ENCODE results near the gene SF3B1. TPM values are rescaled to one million over a fixed set of nuclear protein-coding genes. Genes with fewer than 3 reads are reported as not detected.
A peak's percentile ranks its signal among the peaks of the same experiment; 100 is the strongest.

Gene SF3B1
- total and polyA plus RNA-seq, 10 of the 15 experiments (the other 5 are each of a cell fraction or from before 2014, with no cell fraction given), result 163 to 565 (median 239) TPM

DNA sequence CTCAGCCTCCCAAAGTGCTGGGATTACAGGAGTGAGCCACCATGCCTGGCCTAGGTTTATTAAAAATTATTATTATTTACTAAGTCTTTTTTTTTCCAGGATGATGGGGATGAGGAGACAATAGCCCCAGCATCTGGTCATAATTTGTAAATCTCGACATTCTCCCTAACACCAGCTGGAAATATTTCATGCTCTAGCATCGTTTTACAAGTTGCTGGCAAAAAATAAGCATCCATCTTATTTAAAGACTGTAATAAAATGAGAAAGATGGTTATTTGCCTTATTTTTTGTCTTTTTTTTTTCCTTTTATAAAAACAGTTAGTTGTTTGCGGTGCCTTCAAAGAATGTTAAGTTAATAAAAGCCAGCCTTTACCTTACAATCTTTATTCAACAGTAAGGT, 56.7 kb downstream of the SF3B1 start (continued):
- no peak for TF ChIP-seq ETV6 (conservative IDR thresholded peaks at IDR 0.05 in 1 of 2, IDR thresholded peaks at IDR 0.05 in 1 of 2; ENCODE audit: borderline replicate concordance in 1 of 2, low read depth in 1 of 2)
- no peak for TF ChIP-seq HDAC2 (IDR thresholded peaks at IDR 0.05)
- no peak for TF ChIP-seq TCF7 (IDR thresholded peaks at IDR 0.05; ENCODE audit: borderline replicate concordance)
- TF ChIP-seq ZSCAN29 (IDR thresholded peaks at IDR 0.05), result no peak

DNA sequence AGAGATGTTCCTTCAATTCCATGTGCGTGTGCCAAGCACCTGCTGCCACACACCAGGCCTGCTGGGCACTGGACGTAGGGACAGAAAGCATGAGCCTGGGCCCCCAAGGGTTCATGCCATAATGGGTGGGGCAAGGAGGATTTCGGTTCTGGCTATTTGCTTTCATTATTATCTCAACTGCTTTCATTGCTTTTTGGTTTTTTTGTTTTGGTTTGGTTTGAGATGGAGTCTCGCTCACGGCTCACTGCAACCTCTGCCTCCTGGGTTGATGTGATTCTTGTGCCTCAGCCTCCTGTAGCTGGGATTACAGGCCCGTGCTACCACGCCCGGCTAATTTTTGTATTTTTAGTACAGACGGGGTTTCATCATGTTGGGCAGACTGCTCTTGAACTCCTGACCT, 57.2 kb downstream of the SF3B1 start:
- ChIA-PET CTCF (interaction anchor here (0.7 to 4.3 kb wide), 14 partner anchors 9 to 627 kb away, joined by 3 to 31 read pairs (median 4); no protein-coding TSS in a partner anchor), SMC1A (ENCODE audit: uncharacterized antibody, unreplicated experiment) (interaction anchor here (0.7 to 1.6 kb wide), 9 partner anchors 52 to 431 kb away, joined by 3 to 18 read pairs (median 3); no protein-coding TSS in a partner anchor), RAD21 (ENCODE audit: unreplicated experiment) (interaction anchor here (0.6 to 2.1 kb wide), 6 partner anchors 66 to 366 kb away, joined by 3 to 20 read pairs (median 5); no protein-coding TSS in a partner anchor), POLR2A (interaction anchor here (0.6 to 0.7 kb wide), 2 partner anchors 8 to 263 kb away, joined by 3 read pairs; no protein-coding TSS in a partner anchor)
- intact Hi-C loops (cut with micrococcal nuclease; ENCODE audit: unreplicated experiment) (loop anchor here (1.0 to 2.0 kb wide), 5 partner anchors 67 to 399 kb away; partner anchors contain the start of gene ANKRD44), in situ Hi-C loops (cut with MboI) (loop anchor here (25.0 kb wide), 1 partner anchor 590 kb away; the partner anchor contains the start of gene GTF3C3)
- Histone ChIP-seq H3K4me1 (ENCODE audit: control insufficient read depth, insufficient read depth, low read length) (peaks cover 12% of the 10 kb centered on the region), H3K27me3 (replicated peaks in 1 of 2; ENCODE audit: control insufficient read depth in 2 of 2, insufficient read depth in 2 of 2, low read length in 1 of 2) (no peaks in the 10 kb centered on the region), H4K20me1 (ENCODE audit: control insufficient read depth, insufficient read depth) (no peaks in the 10 kb centered on the region), H3K4me3 (0 out of 2 replicates have a peak overlapping the region, but pooled peaks have one; percentile 0), H2AFZ (ENCODE audit: control insufficient read depth, low read depth, low read length) (peak overlapping the region; percentile 51), H3K79me2 (ENCODE audit: control insufficient read depth, insufficient read depth, low read length) (no peaks in the 10 kb centered on the region), H3K27ac (ENCODE audit: control insufficient read depth, insufficient read depth) (no peak overlapping the region), H3K4me2 (ENCODE audit: control insufficient read depth, insufficient read depth) (peak overlapping the region; percentile 79), H3K9me3 (replicated peaks; ENCODE audit: control insufficient read depth, insufficient read depth, low read length) (no peaks in the 10 kb centered on the region), H3K9ac (ENCODE audit: control insufficient read depth, insufficient read depth, low read length) (no peak overlapping the region), H3K36me3 (ENCODE audit: control insufficient read depth in 2 of 2, insufficient read depth in 2 of 2, low read length in 1 of 2) (no peaks in the 10 kb centered on the region)
- ATAC-seq (peak; percentile 77), DNase-seq (ENCODE audit: low read depth, low spot score) (no peak), FAIRE-seq (no peak)
- 10% methylated on average over 9 of the region's 9 CpGs for WGBS (ENCODE audit: insufficient coverage, insufficient replicate concordance, low lambda C conversion rate, missing lambda C conversion rate)
- BruUV-seq (replicated peaks), result no TSS peak
- TF ChIP-seq RUNX3 (IDR thresholded peaks at IDR 0.05; ENCODE audit: low read length) (peak; percentile 29; the same call in 1 of the 2 replicates), SMARCA5 (IDR thresholded peaks at IDR 0.05) (no peak), CREB1 (IDR thresholded peaks at IDR 0.05; ENCODE audit: low read depth) (no peak), NFIC (IDR thresholded peaks at IDR 0.05; ENCODE audit: low read depth, low read length) (0 out of 2 replicates have a peak, but pooled peaks have one; percentile 26), DPF2 (IDR thresholded peaks at IDR 0.05) (no peak), NFYB (IDR thresholded peaks at IDR 0.05; ENCODE audit: insufficient read depth, low read depth, low read length) (no peak), RAD51 (IDR thresholded peaks at IDR 0.05) (no peak), IRF4 (IDR thresholded peaks at IDR 0.05; ENCODE audit: low read depth, low read length) (no peak), IKZF2 (IDR thresholded peaks at IDR 0.05) (0 out of 4 replicates have a peak, but pooled peaks of 1 of the 2 experiments have one; percentile 10), ZNF24 (IDR thresholded peaks at IDR 0.05) (no peak)
- TF ChIP-seq, protein P1, sequence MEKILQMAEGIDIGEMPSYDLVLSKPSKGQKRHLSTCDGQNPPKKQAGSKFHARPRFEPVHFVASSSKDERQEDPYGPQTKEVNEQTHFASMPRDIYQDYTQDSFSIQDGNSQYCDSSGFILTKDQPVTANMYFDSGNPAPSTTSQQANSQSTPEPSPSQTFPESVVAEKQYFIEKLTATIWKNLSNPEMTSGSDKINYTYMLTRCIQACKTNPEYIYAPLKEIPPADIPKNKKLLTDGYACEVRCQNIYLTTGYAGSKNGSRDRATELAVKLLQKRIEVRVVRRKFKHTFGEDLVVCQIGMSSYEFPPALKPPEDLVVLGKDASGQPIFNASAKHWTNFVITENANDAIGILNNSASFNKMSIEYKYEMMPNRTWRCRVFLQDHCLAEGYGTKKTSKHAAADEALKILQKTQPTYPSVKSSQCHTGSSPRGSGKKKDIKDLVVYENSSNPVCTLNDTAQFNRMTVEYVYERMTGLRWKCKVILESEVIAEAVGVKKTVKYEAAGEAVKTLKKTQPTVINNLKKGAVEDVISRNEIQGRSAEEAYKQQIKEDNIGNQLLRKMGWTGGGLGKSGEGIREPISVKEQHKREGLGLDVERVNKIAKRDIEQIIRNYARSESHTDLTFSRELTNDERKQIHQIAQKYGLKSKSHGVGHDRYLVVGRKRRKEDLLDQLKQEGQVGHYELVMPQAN (conservative IDR thresholded peaks at IDR 0.05), result no peak
- TF ChIP-seq, protein P2, sequence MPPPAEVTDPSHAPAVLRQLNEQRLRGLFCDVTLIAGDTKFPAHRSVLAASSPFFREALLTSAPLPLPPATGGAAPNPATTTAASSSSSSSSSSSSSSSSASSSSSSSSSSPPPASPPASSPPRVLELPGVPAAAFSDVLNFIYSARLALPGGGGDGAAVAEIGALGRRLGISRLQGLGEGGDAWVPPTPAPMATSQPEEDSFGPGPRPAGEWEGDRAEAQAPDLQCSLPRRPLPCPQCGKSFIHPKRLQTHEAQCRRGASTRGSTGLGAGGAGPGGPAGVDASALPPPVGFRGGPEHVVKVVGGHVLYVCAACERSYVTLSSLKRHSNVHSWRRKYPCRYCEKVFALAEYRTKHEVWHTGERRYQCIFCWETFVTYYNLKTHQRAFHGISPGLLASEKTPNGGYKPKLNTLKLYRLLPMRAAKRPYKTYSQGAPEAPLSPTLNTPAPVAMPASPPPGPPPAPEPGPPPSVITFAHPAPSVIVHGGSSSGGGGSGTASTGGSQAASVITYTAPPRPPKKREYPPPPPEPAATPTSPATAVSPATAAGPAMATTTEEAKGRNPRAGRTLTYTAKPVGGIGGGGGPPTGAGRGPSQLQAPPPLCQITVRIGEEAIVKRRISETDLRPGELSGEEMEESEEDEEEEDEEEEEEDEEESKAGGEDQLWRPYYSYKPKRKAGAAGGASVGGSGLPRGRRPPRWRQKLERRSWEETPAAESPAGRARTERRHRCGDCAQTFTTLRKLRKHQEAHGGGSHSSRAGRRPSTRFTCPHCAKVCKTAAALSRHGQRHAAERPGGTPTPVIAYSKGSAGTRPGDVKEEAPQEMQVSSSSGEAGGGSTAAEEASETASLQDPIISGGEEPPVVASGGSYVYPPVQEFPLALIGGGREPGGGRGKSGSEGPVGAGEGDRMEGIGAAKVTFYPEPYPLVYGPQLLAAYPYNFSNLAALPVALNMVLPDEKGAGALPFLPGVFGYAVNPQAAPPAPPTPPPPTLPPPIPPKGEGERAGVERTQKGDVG (CRISPR knock-in tag; IDR thresholded peaks at IDR 0.05), result no peak
- TF ChIP-seq, protein P3, sequence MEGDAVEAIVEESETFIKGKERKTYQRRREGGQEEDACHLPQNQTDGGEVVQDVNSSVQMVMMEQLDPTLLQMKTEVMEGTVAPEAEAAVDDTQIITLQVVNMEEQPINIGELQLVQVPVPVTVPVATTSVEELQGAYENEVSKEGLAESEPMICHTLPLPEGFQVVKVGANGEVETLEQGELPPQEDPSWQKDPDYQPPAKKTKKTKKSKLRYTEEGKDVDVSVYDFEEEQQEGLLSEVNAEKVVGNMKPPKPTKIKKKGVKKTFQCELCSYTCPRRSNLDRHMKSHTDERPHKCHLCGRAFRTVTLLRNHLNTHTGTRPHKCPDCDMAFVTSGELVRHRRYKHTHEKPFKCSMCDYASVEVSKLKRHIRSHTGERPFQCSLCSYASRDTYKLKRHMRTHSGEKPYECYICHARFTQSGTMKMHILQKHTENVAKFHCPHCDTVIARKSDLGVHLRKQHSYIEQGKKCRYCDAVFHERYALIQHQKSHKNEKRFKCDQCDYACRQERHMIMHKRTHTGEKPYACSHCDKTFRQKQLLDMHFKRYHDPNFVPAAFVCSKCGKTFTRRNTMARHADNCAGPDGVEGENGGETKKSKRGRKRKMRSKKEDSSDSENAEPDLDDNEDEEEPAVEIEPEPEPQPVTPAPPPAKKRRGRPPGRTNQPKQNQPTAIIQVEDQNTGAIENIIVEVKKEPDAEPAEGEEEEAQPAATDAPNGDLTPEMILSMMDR (IDR thresholded peaks at IDR 0.05 in 2 of 3, conservative IDR thresholded peaks at IDR 0.05 in 1 of 3; ENCODE audit: control insufficient read depth in 2 of 3, extremely low read depth in 1 of 3, insufficient read depth in 1 of 3, low read depth in 3 of 3, low read length in 3 of 3), result no peak

Data from GM12878 (cell line).